GM23248 (cell line): Measurements from ENCODE around the gene CPA2. TPM values are rescaled to one million over a fixed set of nuclear protein-coding genes. Genes with fewer than 3 reads are reported as not detected.

ENCODE experiments used
- DNase-seq: peaks from one replicate; pipeline ENCODE4 v3.0.0-alpha.2; 2015
- H2AFZ ChIP-seq: fragments of 200-600 bp; sonication (generic); 2 replicates; pipeline ENCODE4 v1.6.1; 2016; ENCODE audit warnings: antibody characterized with exemption
- H3F3A ChIP-seq: fragments of 200-600 bp; sonication (generic); 2 replicates; pipeline ENCODE4 v1.6.1; 2016; ENCODE audit warnings: mild to moderate bottlenecking, antibody characterized with exemption, mixed run types; ENCODE audit not compliant: insufficient read depth
- H3K27ac ChIP-seq: fragments of 200-600 bp; sonication (generic); 2 replicates; pipeline ENCODE4 v1.5.1; 2016; ENCODE audit warnings: mild to moderate bottlenecking
- H3K27me3 ChIP-seq: fragments of 200-600 bp; sonication (generic); replicated peaks from 2 replicates; pipeline ENCODE4 v1.6.1; 2016; ENCODE audit warnings: mild to moderate bottlenecking; ENCODE audit not compliant: insufficient read depth
- H3K36me3 ChIP-seq: fragments of 200-600 bp; sonication (generic); 2 replicates; pipeline ENCODE4 v1.6.1; 2016; ENCODE audit warnings: low read depth, mild to moderate bottlenecking
- H3K4me1 ChIP-seq: fragments of 200-600 bp; sonication (generic); 2 replicates; pipeline ENCODE4 v1.6.1; 2016; ENCODE audit warnings: mild to moderate bottlenecking; ENCODE audit not compliant: insufficient read depth
- H3K4me2 ChIP-seq: fragments of 200-600 bp; sonication (generic); one replicate; pipeline ENCODE4 v1.6.1; 2016; ENCODE audit warnings: mild to moderate bottlenecking; ENCODE audit not compliant: unreplicated experiment
- H3K4me3 ChIP-seq: fragments of 200-600 bp; sonication (generic); 2 replicates; pipeline ENCODE4 v1.5.1; 2016; ENCODE audit warnings: mild to moderate bottlenecking
- H3K79me2 ChIP-seq: fragments of 200-600 bp; sonication (generic); 2 replicates; pipeline ENCODE4 v1.6.1; 2016; ENCODE audit warnings: mild to moderate bottlenecking; ENCODE audit not compliant: insufficient read depth
- H3K9ac ChIP-seq: fragments of 200-600 bp; sonication (generic); 2 replicates; pipeline ENCODE4 v1.6.1; 2016; ENCODE audit warnings: mild to moderate bottlenecking
- H3K9me2 ChIP-seq: fragments of 200-600 bp; sonication (generic); 2 replicates; pipeline ENCODE4 v1.6.1; 2016; ENCODE audit warnings: mixed run types, mild to moderate bottlenecking, moderate library complexity; ENCODE audit not compliant: insufficient read depth
- H3K9me3 ChIP-seq: fragments of 200-600 bp; sonication (generic); one replicate; pipeline ENCODE4 v1.6.1; 2017; ENCODE audit warnings: low read depth
- H4K20me1 ChIP-seq: fragments of 200-600 bp; sonication (generic); 2 replicates; pipeline ENCODE4 v1.6.0; 2016; ENCODE audit not compliant: insufficient read depth
- EZH2 ChIP-seq: fragments of 200-600 bp; sonication (generic); IDR thresholded peaks from 2 replicates; pipeline ENCODE4 v1.6.1; 2018; ENCODE audit warnings: antibody characterized with exemption, mild to moderate bottlenecking; ENCODE audit not compliant: insufficient read depth, poor library complexity, severe bottlenecking
- EZH2phosphoT487 ChIP-seq: fragments of 200-600 bp; sonication (generic); IDR thresholded peaks from 2 replicates; pipeline ENCODE4 v1.6.1; 2018; ENCODE audit warnings: antibody characterized with exemption, moderate library complexity, mild to moderate bottlenecking, low read depth; ENCODE audit not compliant: insufficient read depth
- WGBS, 2 experiments: methylation state at CpG; one replicate each; pipeline ENCODE4 v1.1.6; 2015 to 2017; ENCODE audit warnings: low lambda C conversion rate in 2 of 2, low coverage in 1 of 2; ENCODE audit errors: missing lambda C conversion rate in 2 of 2; 5-methylcytosine and 5-hydroxymethylcytosine counted together
- in situ Hi-C: fragments of 300-500 bp; cut with MboI; formaldehyde crosslinking; loops from 2 replicates; pipeline ENCODE4 v1.15.0; 2020
- polyA plus RNA-seq: library from polyadenylated mRNA; unstranded; fragments of >200 nt; fragmentation: Nextera tagmentation; extraction: Ambion mirVana; gene quantifications from 2 replicates; pipeline ENCODE4 v1.2.1, GENCODE V29; 2016
- total RNA-seq: library from RNA; depleted of rRNA; stranded (reverse); fragments of >200 nt; shearing (Covaris generic); gene quantifications from 2 replicates; pipeline ENCODE4 v1.2.3, GENCODE V29; 2014

CPA2 gene
- total and polyA plus RNA-seq, 2 experiments from 2014 or later, result not detected

- no peak overlapping the region for H2AFZ ChIP-seq
- H3K9ac ChIP-seq, result no peak overlapping the region
- H3K4me3 ChIP-seq, result no peak overlapping the region
- H3K4me1 ChIP-seq, result peaks cover 43% of the 10 kb centered on the region
- 0 out of 2 replicates have a peak overlapping the region, but pooled peaks have one; percentile 2 for H3K27ac ChIP-seq
- TF ChIP-seq EZH2phosphoT487 (no peak), EZH2 (no peak)
- no peaks in the 10 kb centered on the region for H3K9me3 ChIP-seq
- H3K79me2 ChIP-seq, result no peaks in the 10 kb centered on the region
- no peaks in the 10 kb centered on the region for H3K27me3 ChIP-seq
- in situ Hi-C loops, result no loop called here
- H3K9me2 ChIP-seq, result no peaks in the 10 kb centered on the region
- no peaks in the 10 kb centered on the region for H4K20me1 ChIP-seq
- H3K4me2 ChIP-seq, result peak overlapping the region; percentile 16
- H3F3A ChIP-seq, result peaks cover 31% of the 10 kb centered on the region
- peak; percentile 78 for DNase-seq
- no peaks in the 10 kb centered on the region for H3K36me3 ChIP-seq
Measured at GRCh38 chr7:130278860-130279259, 12.2 kb downstream of the CPA2 start.

- WGBS, 2 experiments, result 43 to 48% methylated on average over 2 of the region's 2 CpGs
- Histone ChIP-seq H3K27me3 (no peaks in the 10 kb centered on the region), H3K9me3 (no peaks in the 10 kb centered on the region), H3K4me1 (peaks cover 41% of the 10 kb centered on the region), H3K4me3 (no peak overlapping the region), H4K20me1 (no peaks in the 10 kb centered on the region), H3K4me2 (peak overlapping the region; percentile 5), H3K79me2 (no peaks in the 10 kb centered on the region), H3K36me3 (no peaks in the 10 kb centered on the region), H3K27ac (0 out of 2 replicates have a peak overlapping the region, but pooled peaks have one; percentile 2), H3K9me2 (no peaks in the 10 kb centered on the region), H3F3A (peaks cover 31% of the 10 kb centered on the region), H2AFZ (no peak overlapping the region), H3K9ac (no peak overlapping the region)
- peak; percentile 66 for DNase-seq
- no peak for TF ChIP-seq EZH2phosphoT487
- TF ChIP-seq EZH2, result no peak
- in situ Hi-C loops, result no loop called here
Measured at GRCh38 chr7:130279286-130279685, 12.6 kb downstream of the CPA2 start.

GRCh38 chr7:130279906-130280305, 13.2 kb downstream of the CPA2 start:
- Histone ChIP-seq H3K4me2 (peak overlapping the region; percentile 5), H3K9me3 (no peaks in the 10 kb centered on the region), H3K4me1 (peaks cover 41% of the 10 kb centered on the region), H3K4me3 (no peak overlapping the region), H4K20me1 (no peaks in the 10 kb centered on the region), H3K36me3 (no peaks in the 10 kb centered on the region), H3K79me2 (no peaks in the 10 kb centered on the region), H3K27me3 (no peaks in the 10 kb centered on the region), H3F3A (peaks cover 31% of the 10 kb centered on the region), H3K9ac (no peak overlapping the region), H2AFZ (no peak overlapping the region), H3K27ac (no peak overlapping the region), H3K9me2 (no peaks in the 10 kb centered on the region)
- TF ChIP-seq EZH2phosphoT487 (no peak), EZH2 (no peak)
- WGBS, 2 experiments, result 92 to 100% methylated on average over 1 of the region's 1 CpG
- in situ Hi-C loops, result no loop called here
- DNase-seq, result no peak

GRCh38 chr7:130281260-130281659, 14.6 kb downstream of the CPA2 start:
- TF ChIP-seq EZH2phosphoT487 (no peak), EZH2 (no peak)
- 13 to 40% methylated on average over 1 of the region's 1 CpG for WGBS, 2 experiments
- no peaks in the 10 kb centered on the region for H4K20me1 ChIP-seq
- peaks cover 40% of the 10 kb centered on the region for H3K4me1 ChIP-seq
- peak overlapping the region; percentile 6 for H3K4me2 ChIP-seq
- H3K27me3 ChIP-seq, result no peaks in the 10 kb centered on the region
- in situ Hi-C loops, result no loop called here
- H3K36me3 ChIP-seq, result no peaks in the 10 kb centered on the region
- H2AFZ ChIP-seq, result no peak overlapping the region
- DNase-seq, result peak; percentile 79
- no peaks in the 10 kb centered on the region for H3K79me2 ChIP-seq
- H3K9ac ChIP-seq, result no peak overlapping the region
- H3F3A ChIP-seq, result peaks cover 28% of the 10 kb centered on the region
- H3K9me3 ChIP-seq, result no peaks in the 10 kb centered on the region
- no peaks in the 10 kb centered on the region for H3K9me2 ChIP-seq
- no peak overlapping the region for H3K27ac ChIP-seq
- H3K4me3 ChIP-seq, result no peak overlapping the region

GRCh38 chr7:130286881-130287280, 20.2 kb downstream of the CPA2 start:
- no peaks in the 10 kb centered on the region for H3K27me3 ChIP-seq
- TF ChIP-seq EZH2, result no peak
- TF ChIP-seq EZH2phosphoT487, result no peak
- H3K9me3 ChIP-seq, result no peaks in the 10 kb centered on the region
- no peak overlapping the region for H3K4me2 ChIP-seq
- no peak overlapping the region for H3K27ac ChIP-seq
- no peak for DNase-seq
- no peaks in the 10 kb centered on the region for H3K9me2 ChIP-seq
- WGBS, 2 experiments, result 92 to 95% methylated on average over 1 of the region's 1 CpG
- no peak overlapping the region for H3K9ac ChIP-seq
- H3K79me2 ChIP-seq, result no peaks in the 10 kb centered on the region
- no peaks in the 10 kb centered on the region for H3F3A ChIP-seq
- H3K4me1 ChIP-seq, result peaks cover 10% of the 10 kb centered on the region; the same call in 1 of the 2 replicates
- in situ Hi-C loops, result no loop called here
- no peaks in the 10 kb centered on the region for H4K20me1 ChIP-seq
- H3K4me3 ChIP-seq, result no peak overlapping the region
- no peaks in the 10 kb centered on the region for H3K36me3 ChIP-seq
- H2AFZ ChIP-seq, result no peak overlapping the region
